NCI-H460 (cell line): ENCODE results near the gene ARHGAP10. TPM values are rescaled to one million over a fixed set of nuclear protein-coding genes. Genes with fewer than 3 reads are reported as not detected.
A peak's percentile ranks its signal among the peaks of the same experiment; 100 is the strongest.
"Not testable (repeated sequence)": the region's sequence is repeated elsewhere in the genome, so short reads cannot be mapped to it uniquely, and the experiment has no call there.

Source experiments
- DNase-seq: peaks from one replicate; pipeline ENCODE4 v3.0.0-alpha.2; 2016; ENCODE audit warnings: low read depth; ENCODE audit errors: extremely low read depth
- total RNA-seq: library from RNA; depleted of rRNA; stranded (reverse); fragments of >200 nt; shearing (Covaris generic); gene quantifications from 2 replicates; pipeline ENCODE4 v1.2.3, GENCODE V29; 2014

Gene ARHGAP10
- total RNA-seq, 1 experiment from 2014 or later, result 5.1 TPM

GRCh38 chr4:147975933-147976928 is 244.3 kb downstream of the ARHGAP10 start:
- no peak for DNase-seq

GRCh38 chr4:147980586-147980985 is 248.7 kb downstream of the ARHGAP10 start:
- no peak for DNase-seq

- no peak for DNase-seq
Observed at GRCh38 chr4:147981305-147981704, 249.4 kb downstream of the ARHGAP10 start.

GRCh38 chr4:147984065-147984777 is 252.3 kb downstream of the ARHGAP10 start:
- DNase-seq, result no peak

- DNase-seq, result no peak
Observed at GRCh38 chr4:147984778-147985138, 252.9 kb downstream of the ARHGAP10 start.

GRCh38 chr4:147985376-147985775 is 253.5 kb downstream of the ARHGAP10 start:
- DNase-seq, result no peak

GRCh38 chr4:147987252-147987651 is 255.4 kb downstream of the ARHGAP10 start:
- DNase-seq, result no peak

- DNase-seq, result no peak
Observed at GRCh38 chr4:147991543-147992283, 259.8 kb downstream of the ARHGAP10 start.

GRCh38 chr4:147994076-147994475 is 262.2 kb downstream of the ARHGAP10 start:
- DNase-seq, result no peak

- DNase-seq, result no peak
Observed at GRCh38 chr4:147994491-147995385, 262.9 kb downstream of the ARHGAP10 start.

- no peak for DNase-seq
Observed at GRCh38 chr4:147996859-147997258, 265.0 kb downstream of the ARHGAP10 start.

GRCh38 chr4:148000038-148000437 is 268.1 kb downstream of the ARHGAP10 start:
- not testable (repeated sequence) for DNase-seq

- DNase-seq, result no peak
Observed at GRCh38 chr4:148004228-148004857, 272.5 kb downstream of the ARHGAP10 start.

GRCh38 chr4:148006001-148006400 is 274.1 kb downstream of the ARHGAP10 start:
- no peak for DNase-seq

- peak; percentile 79 for DNase-seq
Observed at GRCh38 chr4:148007314-148007760, 275.4 kb downstream of the ARHGAP10 start.

GRCh38 chr4:148007792-148008191 is 275.9 kb downstream of the ARHGAP10 start:
- peak; percentile 20 for DNase-seq

GRCh38 chr4:148015058-148015457 is 283.2 kb downstream of the ARHGAP10 start:
- no peak for DNase-seq

- no peak for DNase-seq
Observed at GRCh38 chr4:148015468-148015867, 283.6 kb downstream of the ARHGAP10 start.

- DNase-seq, result no peak
Observed at GRCh38 chr4:148016063-148016637, 284.3 kb downstream of the ARHGAP10 start.
